ENCODE results near the gene HAUS5.

The HAUS5 gene

GRCh38 chr19:35609851-35610353 lies 2.6 kb upstream of the HAUS5 start:
- DNase-seq: peak; percentile 22

GRCh38 chr19:35612224-35612558 lies 344 bp upstream of the HAUS5 start:
- DNase-seq: no peak

DNA sequence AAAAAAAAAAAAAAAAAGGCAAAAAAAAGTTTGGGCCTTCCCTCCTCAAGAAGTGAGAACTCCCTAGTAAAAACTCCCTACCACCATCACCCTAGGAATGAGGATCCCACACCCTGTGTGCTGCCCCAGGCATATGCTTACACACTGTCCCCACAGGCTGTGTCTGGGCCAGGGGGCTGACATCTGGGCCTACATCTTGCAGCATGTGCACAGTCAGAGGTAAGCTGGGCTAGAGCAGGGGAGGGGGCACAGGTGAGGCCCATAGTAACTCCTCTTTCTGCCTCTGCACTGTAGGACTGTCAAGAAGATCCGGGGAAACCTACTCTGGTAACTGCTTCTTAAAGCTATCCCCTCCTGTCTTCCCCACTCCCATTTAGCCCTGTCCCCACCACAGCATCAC lies 1.0 kb downstream of the HAUS5 start:
- DNase-seq: no peak

GRCh38 chr19:35615036-35615435 lies 2.5 kb downstream of the HAUS5 start:
- no peak for DNase-seq

- DNase-seq: no peak
Observed at GRCh38 chr19:35618857-35619256, 6.3 kb downstream of the HAUS5 start.

GRCh38 chr19:35619290-35619923 lies 6.9 kb downstream of the HAUS5 start:
- no peak for DNase-seq

GRCh38 chr19:35620001-35620400 lies 7.5 kb downstream of the HAUS5 start:
- DNase-seq: no peak

GRCh38 chr19:35621708-35622107 lies 9.2 kb downstream of the HAUS5 start:
- DNase-seq: no peak

DNA sequence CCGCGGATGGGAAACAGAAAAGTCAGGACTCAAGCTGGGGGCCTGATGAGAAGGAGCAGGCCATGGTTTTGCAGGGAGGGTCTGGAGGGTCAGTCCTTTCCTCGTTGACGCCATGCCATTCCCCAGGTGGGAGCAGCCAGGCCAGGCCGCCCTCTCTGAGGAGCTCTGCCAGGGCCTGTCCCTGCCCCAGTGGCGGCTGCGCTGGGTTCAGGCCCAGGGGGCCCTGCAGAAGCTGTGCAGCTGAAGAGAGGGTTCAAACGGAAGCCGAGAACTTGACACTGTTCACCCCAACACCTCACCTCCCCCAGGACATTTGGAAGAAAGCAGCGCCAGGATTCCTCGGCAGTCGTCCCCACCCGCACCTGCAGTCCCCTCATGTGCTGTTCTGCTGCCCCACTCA lies 10.2 kb downstream of the HAUS5 start:
- no peak for DNase-seq

DNA sequence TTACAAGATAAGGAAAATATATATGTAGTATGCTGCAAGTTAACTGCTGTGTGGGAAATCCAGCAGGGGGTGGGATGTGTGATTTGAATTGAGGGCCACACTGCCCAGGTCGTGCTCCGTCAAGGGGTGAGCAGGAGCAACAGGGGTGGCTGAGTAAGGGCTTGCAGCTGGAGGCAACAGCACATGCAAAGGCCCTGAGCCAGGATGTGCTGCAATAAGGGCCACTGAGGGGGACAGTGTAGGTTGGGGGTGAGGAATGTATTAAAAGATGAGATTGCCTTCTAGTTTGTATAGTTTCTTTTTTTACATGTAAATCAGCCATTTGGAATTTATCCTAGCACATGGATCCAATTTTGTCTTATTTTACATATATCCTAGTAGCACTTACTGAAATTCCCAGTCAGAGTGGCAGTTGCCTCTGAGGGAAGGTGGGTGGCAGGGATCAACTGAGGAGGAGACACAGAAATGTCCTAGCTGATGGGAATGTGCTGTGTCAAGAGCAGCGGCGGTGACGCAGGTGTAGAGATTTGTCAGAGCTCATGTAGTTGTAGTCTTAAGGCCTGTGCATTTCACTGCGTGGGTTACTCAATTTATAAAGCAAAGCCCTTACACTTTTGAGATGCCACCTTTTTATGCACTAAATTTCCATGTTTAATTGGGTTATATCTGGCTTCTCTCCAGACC lies 10.9 kb downstream of the HAUS5 start:
- no peak for DNase-seq

GRCh38 chr19:35628264-35628564 lies 15.7 kb downstream of the HAUS5 start:
- no peak for DNase-seq

DNA sequence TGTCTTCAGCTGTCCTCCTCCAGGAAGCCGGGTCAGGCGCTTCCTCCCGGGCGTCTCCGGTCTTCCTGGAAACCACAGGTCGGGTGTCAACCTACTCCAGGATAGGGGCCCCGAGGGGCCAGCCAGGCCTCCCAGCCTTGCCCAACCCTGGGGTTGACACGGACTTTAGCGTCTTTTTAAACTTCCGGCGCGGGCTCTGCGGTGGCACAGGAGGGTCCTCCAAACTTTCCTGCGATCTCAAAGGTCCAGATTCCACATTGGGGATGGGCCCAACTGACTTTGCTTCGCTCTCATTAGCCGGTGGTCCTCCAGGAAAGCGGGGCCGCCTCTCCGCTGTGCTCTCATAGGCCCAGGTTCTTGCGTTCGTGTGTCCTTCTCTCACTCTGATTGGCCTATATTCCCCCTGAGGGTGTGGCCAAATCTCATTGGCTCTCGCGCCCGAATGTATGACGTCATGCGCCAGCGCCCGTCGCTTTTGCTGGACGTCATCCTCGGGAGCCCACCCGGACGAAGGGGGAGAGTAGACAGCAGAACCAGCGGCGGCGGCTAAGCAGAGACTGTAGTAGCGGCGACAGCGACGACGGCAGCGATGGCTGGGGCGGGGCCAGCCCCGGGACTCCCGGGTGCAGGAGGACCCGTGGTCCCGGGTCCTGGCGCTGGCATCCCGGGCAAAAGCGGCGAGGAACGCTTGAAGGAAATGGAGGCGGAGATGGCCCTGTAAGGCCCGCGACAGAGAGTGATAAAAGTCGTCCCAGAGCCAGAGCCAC lies 16.2 kb downstream of the HAUS5 start, which contains the start of gene RBM42:
Gene RBM42, plus strand, starts transcription at position 472 of the 767 bp plus-strand sequence. Its CDS starts 118 bp downstream, at position 590.
- DNase-seq: peak; percentile 94

DNA sequence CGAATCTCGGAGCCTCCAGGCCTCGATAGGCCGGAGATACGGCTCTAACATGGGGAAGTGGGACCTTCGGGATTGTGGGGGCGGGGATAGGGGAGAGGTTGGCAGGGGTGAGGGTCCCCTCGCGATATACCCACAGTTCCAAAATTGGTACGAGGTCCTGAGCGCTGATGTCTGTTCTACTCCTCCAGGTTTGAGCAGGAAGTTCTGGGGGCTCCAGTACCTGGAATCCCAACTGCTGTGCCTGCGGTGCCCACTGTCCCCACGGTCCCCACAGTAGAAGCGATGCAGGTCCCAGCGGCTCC lies 16.7 kb downstream of the HAUS5 start:
- no peak for DNase-seq

- no peak for DNase-seq
Observed at GRCh38 chr19:35633727-35634440, 21.3 kb downstream of the HAUS5 start.

DNA sequence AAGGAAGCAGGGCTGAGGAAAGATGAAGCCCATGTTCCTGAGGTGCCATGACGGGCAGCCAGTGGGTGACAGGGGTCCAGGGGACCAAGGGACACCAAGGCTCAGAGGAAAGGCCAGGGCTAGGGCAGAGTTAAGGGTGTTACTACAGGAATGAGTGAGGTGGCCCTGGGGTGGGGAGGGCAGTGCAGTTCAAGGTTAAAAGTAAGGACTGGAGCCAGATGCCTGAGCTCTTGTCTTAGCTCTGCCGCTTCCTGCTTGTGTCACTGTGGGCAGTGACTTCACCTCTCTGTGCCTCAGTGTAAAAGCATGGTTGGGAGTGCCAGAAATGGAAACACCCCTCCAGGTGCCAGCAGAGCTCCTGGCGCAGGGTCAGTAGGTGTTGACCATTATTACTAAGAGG lies 24.1 kb downstream of the HAUS5 start:
- no peak for DNase-seq

- no peak for DNase-seq
Observed at GRCh38 chr19:35637165-35637564, 24.6 kb downstream of the HAUS5 start.

DNA sequence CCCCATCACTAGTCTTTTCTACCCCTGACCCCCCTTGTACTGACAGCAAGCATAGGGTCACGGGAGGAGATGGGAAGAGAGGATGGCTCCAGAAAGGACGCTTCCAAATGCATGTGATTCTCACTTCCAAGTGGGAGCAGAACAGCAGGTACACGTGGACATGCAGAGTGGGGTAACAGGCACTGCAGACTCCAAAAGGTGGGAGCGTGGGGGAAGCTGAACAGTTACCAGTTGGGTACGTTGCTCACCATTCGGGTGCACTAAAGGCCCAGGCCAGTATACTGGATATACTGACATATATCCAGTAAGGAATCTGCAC lies 26.7 kb downstream of the HAUS5 start:
- DNase-seq: no peak

DNA sequence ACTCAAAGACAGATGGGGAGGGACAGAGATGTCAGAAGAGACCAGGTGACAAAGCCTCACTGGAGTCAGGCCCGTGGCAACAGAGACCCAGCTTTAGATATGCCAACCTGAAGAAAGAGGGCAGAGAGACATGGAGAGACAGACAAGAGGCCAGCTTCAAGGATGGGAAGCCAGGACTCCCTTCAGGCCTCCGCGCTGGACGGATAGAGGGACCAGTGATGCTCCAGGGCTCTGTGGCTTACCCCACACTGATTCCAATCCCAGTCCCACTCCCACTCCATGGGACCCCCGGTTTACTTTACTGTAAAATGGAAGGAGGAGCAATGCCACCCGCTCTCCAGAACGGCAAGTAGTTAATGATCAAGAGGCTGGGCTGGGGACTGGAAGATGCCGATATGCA lies 27.3 kb downstream of the HAUS5 start:
- no peak for DNase-seq

DNA sequence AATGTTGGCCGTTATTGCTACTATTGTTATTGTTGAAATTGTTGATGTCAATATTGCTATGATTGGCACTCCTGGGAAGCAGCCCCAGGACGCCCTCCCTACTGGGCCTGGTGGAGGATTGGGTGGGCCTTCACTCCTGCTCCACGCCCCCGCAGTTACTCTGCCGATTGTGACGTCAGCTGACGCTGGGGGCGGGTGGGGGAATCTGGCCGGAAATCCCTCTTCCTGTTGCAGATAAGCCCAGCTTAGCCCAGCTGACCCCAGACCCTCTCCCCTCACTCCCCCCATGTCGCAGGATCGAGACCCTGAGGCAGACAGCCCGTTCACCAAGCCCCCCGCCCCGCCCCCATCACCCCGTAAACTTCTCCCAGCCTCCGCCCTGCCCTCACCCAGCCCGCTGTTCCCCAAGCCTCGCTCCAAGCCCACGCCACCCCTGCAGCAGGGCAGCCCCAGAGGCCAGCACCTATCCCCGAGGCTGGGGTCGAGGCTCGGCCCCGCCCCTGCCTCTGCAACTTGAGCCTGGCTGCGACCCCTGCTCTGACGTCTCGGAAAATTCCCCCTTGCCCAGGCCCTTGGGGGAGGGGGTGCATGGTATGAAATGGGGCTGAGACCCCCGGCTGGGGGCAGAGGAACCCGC lies 29.1 kb downstream of the HAUS5 start, which contains the start of gene ETV2:
Gene ETV2, plus strand, starts transcription at position 231 of the 637 bp plus-strand sequence. CDS start 716 bp downstream, outside the sequence.
- no peak for DNase-seq

DNA sequence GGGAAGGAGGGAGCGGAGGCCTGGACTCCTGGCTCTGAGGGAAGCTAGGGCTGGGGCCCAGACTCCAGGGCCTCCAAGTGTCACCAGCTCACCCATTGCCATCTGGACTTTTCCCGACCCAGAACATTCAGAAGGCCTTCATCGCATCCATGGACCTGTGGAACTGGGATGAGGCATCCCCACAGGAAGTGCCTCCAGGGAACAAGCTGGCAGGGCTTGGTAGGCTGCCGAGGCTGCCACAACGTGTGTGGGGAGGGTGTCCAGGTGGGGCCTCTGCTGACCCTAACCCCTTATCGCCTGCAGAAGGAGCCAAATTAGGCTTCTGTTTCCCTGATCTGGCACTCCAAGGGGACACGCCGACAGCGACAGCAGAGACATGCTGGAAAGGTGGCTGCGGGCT lies 29.8 kb downstream of the HAUS5 start:
- no peak for DNase-seq

- no peak for DNase-seq
Observed at GRCh38 chr19:35642798-35643254, 30.3 kb downstream of the HAUS5 start.

DNA sequence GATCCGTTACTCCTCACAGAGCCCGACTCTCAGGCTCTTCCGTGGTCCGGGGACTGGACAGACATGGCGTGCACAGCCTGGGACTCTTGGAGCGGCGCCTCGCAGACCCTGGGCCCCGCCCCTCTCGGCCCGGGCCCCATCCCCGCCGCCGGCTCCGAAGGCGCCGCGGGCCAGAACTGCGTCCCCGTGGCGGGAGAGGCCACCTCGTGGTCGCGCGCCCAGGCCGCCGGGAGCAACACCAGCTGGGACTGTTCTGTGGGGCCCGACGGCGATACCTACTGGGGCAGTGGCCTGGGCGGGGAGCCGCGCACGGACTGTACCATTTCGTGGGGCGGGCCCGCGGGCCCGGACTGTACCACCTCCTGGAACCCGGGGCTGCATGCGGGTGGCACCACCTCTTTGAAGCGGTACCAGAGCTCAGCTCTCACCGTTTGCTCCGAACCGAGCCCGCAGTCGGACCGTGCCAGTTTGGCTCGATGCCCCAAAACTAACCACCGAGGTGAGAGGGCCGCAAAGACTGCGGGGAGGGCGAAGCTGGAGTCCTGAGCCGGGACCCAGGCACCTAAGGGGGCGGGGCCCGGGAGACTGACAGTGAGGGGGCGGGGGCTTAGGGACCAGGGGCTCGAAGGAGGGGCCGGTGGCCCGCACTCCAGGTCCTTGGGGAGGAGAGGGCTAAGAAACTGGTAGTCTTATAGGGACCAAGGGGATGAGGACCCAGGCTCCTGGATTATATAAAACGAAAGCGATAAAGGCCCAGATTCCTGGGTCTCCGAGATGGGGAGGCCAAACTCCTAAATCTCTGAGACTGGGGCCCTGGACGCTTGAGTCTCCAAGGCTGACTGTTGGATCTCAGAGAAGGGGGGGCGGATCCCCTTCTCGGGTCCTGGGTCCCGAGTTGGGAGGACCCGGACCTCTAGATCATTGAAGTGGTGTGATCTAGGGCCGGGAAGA lies 31.0 kb downstream of the HAUS5 start:
- DNase-seq: peak; percentile 75

All from stimulated activated CD4-positive, alpha-beta T cell treated with anti-CD3 and anti-CD28 coated beads, Interleukin-4, amount 100 ng/mL, for 1 hour (primary cell).